Peyer's patch (tissue), 4 donors: ENCODE measurements around the gene SLC7A5.

ENCODE experiments used
- POLR2A ChIP-seq, 2 donors: fragments of 450-650 bp; IDR thresholded peaks; one replicate each; pipeline ENCODE4 v1.5.1; 2017; ENCODE audit warnings: antibody characterized with exemption in 2 of 2, mild to moderate bottlenecking in 2 of 2, moderate library complexity in 2 of 2
- TF ChIP-seq, protein P1 (sequence below), 6 experiments: fragments of 450-650 bp in 4 of 6; fragments of 200-600 bp in 2 of 6; sonication (generic) in 1 of 6; IDR thresholded peaks; one replicate each; pipeline ENCODE4 v1.5.1; 2017 to 2019; ENCODE audit warnings: antibody characterized with exemption in 6 of 6, mild to moderate bottlenecking in 3 of 6, moderate library complexity in 1 of 6

DNA sequence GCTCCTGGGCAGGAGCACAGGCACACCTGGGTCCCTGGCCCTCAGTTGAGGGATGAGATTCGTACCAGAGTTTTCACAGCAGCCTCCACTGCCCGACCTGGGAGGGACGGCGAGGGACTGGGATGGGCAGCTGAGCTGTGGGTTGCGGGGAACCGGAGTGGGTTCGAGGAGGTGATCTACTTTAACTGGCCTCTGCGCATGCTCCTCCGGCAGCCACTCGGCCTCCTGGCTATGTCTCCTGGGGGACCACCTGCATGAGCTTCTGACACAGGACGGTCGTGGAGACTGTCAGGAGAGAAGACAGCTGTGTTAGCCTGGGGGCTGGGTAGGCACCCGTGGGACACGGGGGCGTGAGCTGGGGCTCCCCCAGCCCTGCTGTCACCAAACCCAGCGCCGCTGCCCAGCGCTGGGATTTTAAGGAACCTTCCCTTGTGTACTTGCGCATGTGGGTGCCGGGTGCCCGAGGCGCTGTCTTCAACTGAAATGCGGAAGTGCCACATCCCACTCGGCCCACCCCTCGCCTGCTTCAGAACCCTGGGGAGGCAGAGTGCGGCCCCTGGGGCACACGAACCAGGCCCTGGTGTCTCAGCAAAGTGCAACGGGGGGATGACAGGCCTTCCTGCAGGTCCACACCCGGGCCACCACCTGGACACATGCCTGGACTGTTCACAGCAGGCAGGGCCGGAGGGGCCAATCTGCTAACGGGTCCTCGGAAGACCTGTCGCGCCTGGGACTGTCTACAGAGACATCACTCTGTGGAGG lies 36.4 kb downstream of the SLC7A5 start:
- no peak for TF ChIP-seq POLR2A (IDR thresholded peaks at IDR 0.05)
- TF ChIP-seq, protein P1, sequence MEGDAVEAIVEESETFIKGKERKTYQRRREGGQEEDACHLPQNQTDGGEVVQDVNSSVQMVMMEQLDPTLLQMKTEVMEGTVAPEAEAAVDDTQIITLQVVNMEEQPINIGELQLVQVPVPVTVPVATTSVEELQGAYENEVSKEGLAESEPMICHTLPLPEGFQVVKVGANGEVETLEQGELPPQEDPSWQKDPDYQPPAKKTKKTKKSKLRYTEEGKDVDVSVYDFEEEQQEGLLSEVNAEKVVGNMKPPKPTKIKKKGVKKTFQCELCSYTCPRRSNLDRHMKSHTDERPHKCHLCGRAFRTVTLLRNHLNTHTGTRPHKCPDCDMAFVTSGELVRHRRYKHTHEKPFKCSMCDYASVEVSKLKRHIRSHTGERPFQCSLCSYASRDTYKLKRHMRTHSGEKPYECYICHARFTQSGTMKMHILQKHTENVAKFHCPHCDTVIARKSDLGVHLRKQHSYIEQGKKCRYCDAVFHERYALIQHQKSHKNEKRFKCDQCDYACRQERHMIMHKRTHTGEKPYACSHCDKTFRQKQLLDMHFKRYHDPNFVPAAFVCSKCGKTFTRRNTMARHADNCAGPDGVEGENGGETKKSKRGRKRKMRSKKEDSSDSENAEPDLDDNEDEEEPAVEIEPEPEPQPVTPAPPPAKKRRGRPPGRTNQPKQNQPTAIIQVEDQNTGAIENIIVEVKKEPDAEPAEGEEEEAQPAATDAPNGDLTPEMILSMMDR (IDR thresholded peaks at IDR 0.05): no peak
